ENCODE measurements around the gene GNG8. TPM values are rescaled to one million over a fixed set of nuclear protein-coding genes. Genes with fewer than 3 reads are reported as not detected.

The GNG8 gene
- total and polyA plus RNA-seq, 10 of the 15 experiments (the other 5 are each of a cell fraction or from before 2014, with no cell fraction given) = 1.2 to 6.6 (median 2.7) TPM; not detected in 6

DNA sequence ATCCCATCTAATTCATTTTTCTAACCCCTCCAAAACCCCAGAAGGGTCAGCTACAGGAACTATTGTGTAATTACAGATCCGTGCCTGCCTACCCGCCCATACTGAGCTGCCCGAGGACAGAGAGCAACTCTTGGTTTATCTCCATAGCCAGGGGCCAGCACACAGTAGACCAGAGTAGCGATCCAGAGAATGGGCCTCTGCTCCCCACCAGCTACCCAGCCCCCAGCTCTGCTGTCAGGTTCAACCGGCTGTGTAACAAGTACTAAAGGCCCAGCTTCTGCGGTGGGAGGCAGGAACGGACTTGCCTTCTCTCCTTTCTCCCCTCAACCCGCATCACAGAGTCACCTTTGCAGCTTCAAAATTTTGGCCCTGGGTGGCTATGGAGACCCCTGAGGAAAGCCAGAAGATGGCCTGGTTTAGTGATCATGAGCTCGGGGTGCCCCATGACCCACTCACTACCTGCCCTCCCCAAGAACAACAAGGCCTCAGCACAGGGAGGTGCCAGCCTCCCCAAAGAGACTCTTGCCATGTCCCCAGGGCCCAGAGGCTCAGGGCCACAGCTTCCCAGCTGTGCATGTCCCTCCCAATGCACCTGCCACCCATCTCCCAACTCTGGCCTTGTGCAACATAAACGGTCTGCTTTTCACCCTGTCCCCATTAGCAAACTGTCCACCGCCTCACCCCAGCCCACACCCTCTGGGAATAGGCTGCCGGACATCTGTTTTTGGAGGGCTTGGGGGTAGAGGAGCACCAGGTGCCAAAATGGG, 29.1 kb downstream of the GNG8 start:
- intact Hi-C loops (cut with micrococcal nuclease; ENCODE audit: unreplicated experiment) = no loop called here
- Histone ChIP-seq H2AFZ (ENCODE audit: control insufficient read depth, low read depth, low read length) (no peak overlapping the region), H4K20me1 (ENCODE audit: control insufficient read depth, insufficient read depth) (peaks cover 18% of the 10 kb centered on the region), H3K4me1 (ENCODE audit: control insufficient read depth, insufficient read depth, low read length) (peaks cover 26% of the 10 kb centered on the region), H3K9ac (ENCODE audit: control insufficient read depth, insufficient read depth, low read length) (no peak overlapping the region), H3K79me2 (ENCODE audit: control insufficient read depth, insufficient read depth, low read length) (peaks cover 41% of the 10 kb centered on the region), H3K9me3 (replicated peaks; ENCODE audit: control insufficient read depth, insufficient read depth, low read length) (no peaks in the 10 kb centered on the region), H3K27ac (ENCODE audit: control insufficient read depth, insufficient read depth) (no peak overlapping the region), H3K4me2 (ENCODE audit: control insufficient read depth, insufficient read depth) (no peak overlapping the region), H3K4me3 (no peak overlapping the region), H3K36me3 (ENCODE audit: control insufficient read depth in 2 of 2, insufficient read depth in 2 of 2, low read length in 1 of 2) (peaks cover 38 to 47% of the 10 kb centered on the region in 2 experiments), H3K27me3 (replicated peaks in 1 of 2; ENCODE audit: control insufficient read depth in 2 of 2, insufficient read depth in 2 of 2, low read length in 1 of 2) (no peaks in the 10 kb centered on the region)
- in situ Hi-C loops (cut with MboI) = no loop called here
- RAD21 ChIA-PET (ENCODE audit: unreplicated experiment) = interaction anchor here (0.5 to 1.3 kb wide), 2 partner anchors 7 to 247 kb away, joined by 3 read pairs; no protein-coding TSS in a partner anchor
- no peak for FAIRE-seq
- BruUV-seq (replicated peaks) = no TSS peak
- POLR2A ChIA-PET = interaction anchor here (0.7 to 7.3 kb wide), 3 partner anchors 13 to 147 kb away, joined by 3 to 72 read pairs (median 4); no protein-coding TSS in a partner anchor
- DNase-seq (ENCODE audit: low read depth, low spot score) = no peak
- CTCF ChIA-PET = interaction anchor here (0.9 to 3.2 kb wide), 5 partner anchors 14 to 147 kb away, joined by 3 to 14 read pairs (median 3); partner anchors contain the start of gene DACT3
- no peak for TF ChIP-seq CBX3 (IDR thresholded peaks at IDR 0.05; ENCODE audit: borderline replicate concordance, low read depth)
- TF ChIP-seq ZNF207 (IDR thresholded peaks at IDR 0.05; ENCODE audit: borderline replicate concordance) = no peak
- TF ChIP-seq STAT3 (IDR thresholded peaks at IDR 0.05; ENCODE audit: low read depth, low read length) = no peak
- TF ChIP-seq, protein P1, sequence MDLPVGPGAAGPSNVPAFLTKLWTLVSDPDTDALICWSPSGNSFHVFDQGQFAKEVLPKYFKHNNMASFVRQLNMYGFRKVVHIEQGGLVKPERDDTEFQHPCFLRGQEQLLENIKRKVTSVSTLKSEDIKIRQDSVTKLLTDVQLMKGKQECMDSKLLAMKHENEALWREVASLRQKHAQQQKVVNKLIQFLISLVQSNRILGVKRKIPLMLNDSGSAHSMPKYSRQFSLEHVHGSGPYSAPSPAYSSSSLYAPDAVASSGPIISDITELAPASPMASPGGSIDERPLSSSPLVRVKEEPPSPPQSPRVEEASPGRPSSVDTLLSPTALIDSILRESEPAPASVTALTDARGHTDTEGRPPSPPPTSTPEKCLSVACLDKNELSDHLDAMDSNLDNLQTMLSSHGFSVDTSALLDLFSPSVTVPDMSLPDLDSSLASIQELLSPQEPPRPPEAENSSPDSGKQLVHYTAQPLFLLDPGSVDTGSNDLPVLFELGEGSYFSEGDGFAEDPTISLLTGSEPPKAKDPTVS (IDR thresholded peaks at IDR 0.05; ENCODE audit: low read depth, low read length) = no peak
- TF ChIP-seq EP300 (IDR thresholded peaks at IDR 0.05; ENCODE audit: borderline replicate concordance in 1 of 2, control insufficient read depth in 1 of 2, low read depth in 2 of 2, low read length in 2 of 2) = no peak
- no peak for TF ChIP-seq RAD21 (IDR thresholded peaks at IDR 0.05; ENCODE audit: insufficient read depth, low read depth, low read length)
- no peak for ATAC-seq
- SMC1A ChIA-PET (ENCODE audit: uncharacterized antibody, unreplicated experiment) = interaction anchor here (0.8 to 2.8 kb wide), 3 partner anchors 8 to 55 kb away, joined by 4 to 12 read pairs (median 4); partner anchors contain the start of gene DACT3
- WGBS (ENCODE audit: insufficient coverage, insufficient replicate concordance, low lambda C conversion rate, missing lambda C conversion rate) = 99% methylated on average over 12 of the region's 12 CpGs
